Measurements from ENCODE around the gene ACSM6. TPM values are rescaled to one million over a fixed set of nuclear protein-coding genes. Genes with fewer than 3 reads are reported as not detected.

Gene ACSM6
- total RNA-seq, 1 experiment from 2014 or later: not detected

DNA sequence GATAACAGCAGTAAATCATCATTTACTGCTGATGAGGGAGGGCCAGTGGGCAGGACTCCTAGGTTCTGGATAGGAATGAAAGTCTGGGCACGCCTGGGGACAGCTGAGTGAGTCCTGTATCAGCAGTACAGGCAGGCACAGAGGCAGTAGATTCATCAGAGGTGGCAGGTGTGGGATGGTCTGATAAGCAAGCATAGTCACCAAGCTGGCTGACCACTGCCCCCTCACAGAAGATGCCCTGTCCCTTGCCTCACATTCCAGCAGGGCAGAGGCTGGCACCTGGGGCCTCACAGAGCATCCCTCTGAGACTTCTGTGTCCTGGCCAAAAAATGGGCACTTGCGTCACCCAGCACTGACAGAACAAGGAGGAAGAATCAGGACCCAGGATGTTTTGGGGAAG, 23.2 kb upstream of the ACSM6 start:
- no peak overlapping the region for H3T11ph ChIP-seq (ENCODE audit: low read length)
- no peaks in the 10 kb centered on the region for H3K27me3 ChIP-seq (ENCODE audit: insufficient read depth, low read length)
- H3K56ac ChIP-seq (ENCODE audit: insufficient read length, low read depth, low read length): no peak overlapping the region
- H3K79me1 ChIP-seq (ENCODE audit: insufficient read depth, low read depth, low read length, poor library complexity, severe bottlenecking): no peaks in the 10 kb centered on the region
- H2BK5ac ChIP-seq (ENCODE audit: insufficient read length, low read length): no peak overlapping the region
- WGBS (ENCODE audit: extremely low coverage, insufficient read length, low lambda C conversion rate): no CpG with 5 or more reads among the region's 2 CpGs
- H3K9ac ChIP-seq (ENCODE audit: extremely low read depth, insufficient read length, low read length): no peak overlapping the region
- H4K20me1 ChIP-seq (ENCODE audit: control insufficient read depth, insufficient read depth, insufficient read length): no peaks in the 10 kb centered on the region
- H2BK15ac ChIP-seq (ENCODE audit: low read depth, low read length): no peak overlapping the region
- H2AK5ac ChIP-seq (ENCODE audit: insufficient read length, low read length): no peak overlapping the region
- H4K8ac ChIP-seq (replicated peaks; ENCODE audit: insufficient read length, low read depth, low read length): no peak overlapping the region
- no peak overlapping the region for H3K18ac ChIP-seq (ENCODE audit: insufficient read length, low read depth, low read length)
- H3K4me3 Mint-ChIP-seq: no peak overlapping the region
- no peak overlapping the region for H2BK12ac ChIP-seq (ENCODE audit: insufficient read length, low read depth, low read length)
- H3K4me1 ChIP-seq (ENCODE audit: insufficient read depth, low read length): no peaks in the 10 kb centered on the region
- no peak overlapping the region for H3K4ac ChIP-seq (ENCODE audit: low read depth, low read length)
- H2BK120ac ChIP-seq (ENCODE audit: low read depth, low read length, poor library complexity, severe bottlenecking): no peak overlapping the region
- H4K91ac ChIP-seq (ENCODE audit: insufficient read length, low read depth, low read length): no peak overlapping the region
- no peaks in the 10 kb centered on the region for H3K9me3 ChIP-seq (ENCODE audit: control insufficient read depth, low read depth, low read length)
- H3K9me3 Mint-ChIP-seq: peaks cover 13 to 14% of the 10 kb centered on the region in 2 experiments
- no peak overlapping the region for H3K4me2 ChIP-seq (ENCODE audit: insufficient read depth, insufficient read length, low read length)
- no peak overlapping the region for H2BK20ac ChIP-seq (ENCODE audit: low read depth, low read length, poor library complexity, severe bottlenecking)
- H3K23ac ChIP-seq (ENCODE audit: insufficient read length, low read depth, low read length): no peak overlapping the region
- H4K5ac ChIP-seq (ENCODE audit: insufficient read length, low read depth, low read length): no peak overlapping the region
- H3K79me2 ChIP-seq (ENCODE audit: insufficient read depth, low read length): no peaks in the 10 kb centered on the region
- no peak overlapping the region for H2AFZ ChIP-seq (ENCODE audit: low read length)
- H3K4me1 Mint-ChIP-seq: peaks cover 0 to 3% of the 10 kb centered on the region in 2 experiments; a peak in 2 of 4 replicates
- no peak overlapping the region for H3K14ac ChIP-seq (ENCODE audit: insufficient read depth, low read length)
- TF ChIP-seq, protein P1, sequence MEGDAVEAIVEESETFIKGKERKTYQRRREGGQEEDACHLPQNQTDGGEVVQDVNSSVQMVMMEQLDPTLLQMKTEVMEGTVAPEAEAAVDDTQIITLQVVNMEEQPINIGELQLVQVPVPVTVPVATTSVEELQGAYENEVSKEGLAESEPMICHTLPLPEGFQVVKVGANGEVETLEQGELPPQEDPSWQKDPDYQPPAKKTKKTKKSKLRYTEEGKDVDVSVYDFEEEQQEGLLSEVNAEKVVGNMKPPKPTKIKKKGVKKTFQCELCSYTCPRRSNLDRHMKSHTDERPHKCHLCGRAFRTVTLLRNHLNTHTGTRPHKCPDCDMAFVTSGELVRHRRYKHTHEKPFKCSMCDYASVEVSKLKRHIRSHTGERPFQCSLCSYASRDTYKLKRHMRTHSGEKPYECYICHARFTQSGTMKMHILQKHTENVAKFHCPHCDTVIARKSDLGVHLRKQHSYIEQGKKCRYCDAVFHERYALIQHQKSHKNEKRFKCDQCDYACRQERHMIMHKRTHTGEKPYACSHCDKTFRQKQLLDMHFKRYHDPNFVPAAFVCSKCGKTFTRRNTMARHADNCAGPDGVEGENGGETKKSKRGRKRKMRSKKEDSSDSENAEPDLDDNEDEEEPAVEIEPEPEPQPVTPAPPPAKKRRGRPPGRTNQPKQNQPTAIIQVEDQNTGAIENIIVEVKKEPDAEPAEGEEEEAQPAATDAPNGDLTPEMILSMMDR (conservative IDR thresholded peaks at IDR 0.05): no peak
- H3K36me3 Mint-ChIP-seq (ENCODE audit: insufficient read depth in 1 of 3, low read depth in 3 of 3): peaks cover 4 to 15% (median 11%) of the 10 kb centered on the region in 3 experiments; a peak in 6 of 7 replicates
- H3K27ac Mint-ChIP-seq: no peak overlapping the region
- H3K27ac ChIP-seq (ENCODE audit: insufficient read length, low read depth, low read length): no peak overlapping the region
- H3K27me3 Mint-ChIP-seq (ENCODE audit: low read depth): no peaks in the 10 kb centered on the region
- H3K23me2 ChIP-seq (ENCODE audit: insufficient read length, low read depth, low read length, poor library complexity, severe bottlenecking): no peaks in the 10 kb centered on the region
- DNase-seq: no peak
